ENCODE measurements around the gene PRPF18. TPM values are rescaled to one million over a fixed set of nuclear protein-coding genes. Genes with fewer than 3 reads are reported as not detected.

PRPF18 gene
- total and polyA plus RNA-seq, 2 experiments from 2014 or later = 19.3 to 24.7 TPM

DNA sequence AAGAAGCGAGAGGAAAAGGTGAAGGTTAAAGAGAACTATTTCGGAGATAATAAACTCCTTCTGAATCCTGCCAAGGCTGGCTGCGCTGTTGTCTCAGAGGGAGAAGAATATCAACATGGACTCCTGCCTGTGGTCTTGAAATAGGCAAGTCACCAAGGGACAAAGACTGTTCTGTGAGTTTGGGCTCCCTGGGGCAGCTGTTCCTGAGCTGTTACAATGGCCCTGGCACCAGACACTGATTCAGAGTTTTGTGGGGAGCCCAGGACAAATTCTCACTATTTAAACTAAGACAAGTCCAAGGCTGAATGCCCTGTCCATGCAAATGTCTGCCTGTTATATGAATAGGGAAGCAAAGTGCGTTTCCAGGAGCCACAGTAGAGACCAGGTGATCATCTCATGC lies 81.4 kb downstream of the PRPF18 start:
- DNase-seq (ENCODE audit: low spot score) = no peak
- H2AFZ ChIP-seq = no peak overlapping the region
- peaks cover 22% of the 10 kb centered on the region for H3K4me1 ChIP-seq (ENCODE audit: insufficient read depth)
- H3K9me2 ChIP-seq (replicated peaks; ENCODE audit: insufficient read depth) = no peaks in the 10 kb centered on the region
- no peak overlapping the region for H3K4me2 ChIP-seq
- H3K9me3 ChIP-seq (ENCODE audit: low read depth) = no peaks in the 10 kb centered on the region
- no peaks in the 10 kb centered on the region for H3K36me3 ChIP-seq (replicated peaks; ENCODE audit: insufficient read depth, low read depth)
- H3K27ac ChIP-seq = no peak overlapping the region
- H3K79me2 ChIP-seq = no peaks in the 10 kb centered on the region
- H3K27me3 ChIP-seq = no peaks in the 10 kb centered on the region
- H4K20me1 ChIP-seq (ENCODE audit: insufficient read depth, poor library complexity, severe bottlenecking) = no peaks in the 10 kb centered on the region
- H3K4me3 ChIP-seq = no peak overlapping the region
- TF ChIP-seq, protein P1, sequence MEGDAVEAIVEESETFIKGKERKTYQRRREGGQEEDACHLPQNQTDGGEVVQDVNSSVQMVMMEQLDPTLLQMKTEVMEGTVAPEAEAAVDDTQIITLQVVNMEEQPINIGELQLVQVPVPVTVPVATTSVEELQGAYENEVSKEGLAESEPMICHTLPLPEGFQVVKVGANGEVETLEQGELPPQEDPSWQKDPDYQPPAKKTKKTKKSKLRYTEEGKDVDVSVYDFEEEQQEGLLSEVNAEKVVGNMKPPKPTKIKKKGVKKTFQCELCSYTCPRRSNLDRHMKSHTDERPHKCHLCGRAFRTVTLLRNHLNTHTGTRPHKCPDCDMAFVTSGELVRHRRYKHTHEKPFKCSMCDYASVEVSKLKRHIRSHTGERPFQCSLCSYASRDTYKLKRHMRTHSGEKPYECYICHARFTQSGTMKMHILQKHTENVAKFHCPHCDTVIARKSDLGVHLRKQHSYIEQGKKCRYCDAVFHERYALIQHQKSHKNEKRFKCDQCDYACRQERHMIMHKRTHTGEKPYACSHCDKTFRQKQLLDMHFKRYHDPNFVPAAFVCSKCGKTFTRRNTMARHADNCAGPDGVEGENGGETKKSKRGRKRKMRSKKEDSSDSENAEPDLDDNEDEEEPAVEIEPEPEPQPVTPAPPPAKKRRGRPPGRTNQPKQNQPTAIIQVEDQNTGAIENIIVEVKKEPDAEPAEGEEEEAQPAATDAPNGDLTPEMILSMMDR (IDR thresholded peaks at IDR 0.05; ENCODE audit: poor library complexity) = no peak
- no peak for TF ChIP-seq EZH2phosphoT487 (IDR thresholded peaks at IDR 0.05; ENCODE audit: low read depth, severe bottlenecking, unreplicated experiment)
- TF ChIP-seq EZH2 (IDR thresholded peaks at IDR 0.05; ENCODE audit: borderline replicate concordance) = no peak
- WGBS (ENCODE audit: low lambda C conversion rate, missing lambda C conversion rate) = 93% methylated on average over 4 of the region's 4 CpGs

DNA sequence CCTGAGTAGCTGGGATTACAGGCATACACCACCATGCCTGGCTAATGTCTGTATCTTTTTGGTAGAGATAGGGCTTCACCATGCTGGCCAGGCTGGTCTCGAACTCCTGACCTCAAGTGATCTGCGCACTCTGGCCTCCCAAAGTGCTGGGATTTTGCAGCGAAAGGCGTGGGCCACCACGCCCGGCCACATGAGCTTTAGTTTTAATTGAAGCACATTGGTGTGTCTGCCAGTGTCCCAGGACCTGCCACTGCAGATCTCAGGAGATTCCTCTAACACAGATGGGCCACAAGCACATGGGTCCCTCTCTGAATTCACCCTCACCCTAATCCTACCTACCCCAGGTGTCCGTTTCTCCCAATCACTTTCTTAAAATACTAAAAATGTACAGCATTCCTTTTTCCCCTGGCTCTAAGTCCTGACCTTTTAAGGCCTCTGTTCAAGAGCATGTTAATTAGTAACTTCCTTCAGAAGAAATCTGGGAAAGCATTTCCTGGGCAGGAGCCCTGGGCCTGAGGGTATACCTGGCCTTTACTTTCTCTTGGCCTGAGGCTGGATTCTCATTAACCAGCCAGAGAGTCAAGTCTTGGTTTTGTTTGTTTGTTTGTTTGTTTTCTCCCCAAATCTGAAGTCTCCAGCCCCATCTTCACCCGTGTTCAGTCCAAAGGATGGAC lies 82.6 kb downstream of the PRPF18 start:
- Histone ChIP-seq H3K4me3 (no peak overlapping the region), H3K9me2 (replicated peaks; ENCODE audit: insufficient read depth) (no peaks in the 10 kb centered on the region), H2AFZ (no peak overlapping the region), H3K4me2 (no peak overlapping the region), H3K27ac (peak overlapping the region; percentile 68), H3K9me3 (ENCODE audit: low read depth) (no peaks in the 10 kb centered on the region), H3K27me3 (no peaks in the 10 kb centered on the region), H3K36me3 (replicated peaks; ENCODE audit: insufficient read depth, low read depth) (no peaks in the 10 kb centered on the region), H4K20me1 (ENCODE audit: insufficient read depth, poor library complexity, severe bottlenecking) (no peaks in the 10 kb centered on the region), H3K79me2 (no peaks in the 10 kb centered on the region), H3K4me1 (ENCODE audit: insufficient read depth) (peaks cover 22% of the 10 kb centered on the region)
- 75% methylated on average over 8 of the region's 8 CpGs for WGBS (ENCODE audit: low lambda C conversion rate, missing lambda C conversion rate)
- TF ChIP-seq EZH2 (IDR thresholded peaks at IDR 0.05; ENCODE audit: borderline replicate concordance) (no peak), EZH2phosphoT487 (IDR thresholded peaks at IDR 0.05; ENCODE audit: low read depth, severe bottlenecking, unreplicated experiment) (no peak)
- TF ChIP-seq, protein P1 (IDR thresholded peaks at IDR 0.05; ENCODE audit: poor library complexity) = no peak
- no peak for DNase-seq (ENCODE audit: low spot score)

DNA sequence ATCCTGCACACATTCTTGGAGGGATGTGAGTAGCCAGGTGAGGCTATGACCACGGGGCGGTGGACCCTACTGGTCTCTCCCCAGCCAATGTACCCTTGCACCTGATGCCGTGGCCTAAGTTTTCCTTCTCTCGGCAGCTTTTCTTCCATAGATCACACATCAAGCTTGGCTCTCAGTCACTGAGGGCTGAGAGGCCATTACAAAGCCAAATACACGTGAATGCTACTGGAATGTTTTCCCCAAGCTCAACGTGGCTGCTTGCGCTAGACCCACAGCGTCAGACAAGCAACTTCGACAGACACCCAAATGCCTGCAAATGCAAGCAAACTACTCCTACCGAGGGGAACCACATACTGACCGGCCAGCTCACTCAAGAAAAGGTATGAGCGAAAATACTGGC lies 83.1 kb downstream of the PRPF18 start:
- Histone ChIP-seq H3K79me2 (no peaks in the 10 kb centered on the region), H2AFZ (no peak overlapping the region), H3K9me2 (replicated peaks; ENCODE audit: insufficient read depth) (no peaks in the 10 kb centered on the region), H3K9me3 (ENCODE audit: low read depth) (no peaks in the 10 kb centered on the region), H3K4me2 (no peak overlapping the region), H3K27me3 (no peaks in the 10 kb centered on the region), H3K27ac (peak overlapping the region; percentile 68), H3K4me3 (no peak overlapping the region), H4K20me1 (ENCODE audit: insufficient read depth, poor library complexity, severe bottlenecking) (no peaks in the 10 kb centered on the region), H3K4me1 (ENCODE audit: insufficient read depth) (peaks cover 22% of the 10 kb centered on the region), H3K36me3 (replicated peaks; ENCODE audit: insufficient read depth, low read depth) (no peaks in the 10 kb centered on the region)
- WGBS (ENCODE audit: low lambda C conversion rate, missing lambda C conversion rate) = 90% methylated on average over 12 of the region's 12 CpGs
- no peak for DNase-seq (ENCODE audit: low spot score)
- TF ChIP-seq EZH2phosphoT487 (IDR thresholded peaks at IDR 0.05; ENCODE audit: low read depth, severe bottlenecking, unreplicated experiment) (no peak), EZH2 (IDR thresholded peaks at IDR 0.05; ENCODE audit: borderline replicate concordance) (no peak)
- TF ChIP-seq, protein P1 (IDR thresholded peaks at IDR 0.05; ENCODE audit: poor library complexity) = no peak

All from hepatocyte (in vitro differentiated cells).